ENCODE measurements around the gene VSIG10. TPM values are rescaled to one million over a fixed set of nuclear protein-coding genes. Genes with fewer than 3 reads are reported as not detected.

The VSIG10 gene
- total RNA-seq, 2 donors from 2014 or later, result 60.0 to 69.0 TPM

DNA sequence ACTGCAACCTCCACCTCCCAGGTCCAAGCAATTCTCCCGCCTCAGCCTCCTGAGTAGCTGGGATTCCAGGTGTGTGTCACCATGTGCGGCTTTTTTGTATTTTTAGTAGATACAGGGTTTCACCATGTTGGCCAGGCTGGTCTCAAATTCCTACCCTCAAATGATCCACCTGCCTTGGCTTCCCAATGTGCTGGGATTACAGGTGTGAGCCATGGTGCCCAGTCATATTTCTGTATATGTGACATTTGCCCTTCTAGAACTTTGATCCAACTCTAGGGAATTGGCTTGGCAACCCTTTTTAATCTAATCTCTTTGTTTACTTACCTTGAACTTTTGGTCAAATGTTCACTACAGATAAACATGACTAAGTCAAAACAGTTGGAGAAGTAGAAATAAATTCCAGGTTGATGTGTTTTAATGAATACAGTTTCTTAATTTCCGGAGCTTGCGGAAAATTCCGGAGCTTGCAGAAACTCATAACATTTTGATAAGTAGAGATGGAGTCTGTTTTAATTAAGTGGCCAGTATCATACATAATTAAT, 20.6 kb upstream of the VSIG10 start:
- TF ChIP-seq, protein P1, sequence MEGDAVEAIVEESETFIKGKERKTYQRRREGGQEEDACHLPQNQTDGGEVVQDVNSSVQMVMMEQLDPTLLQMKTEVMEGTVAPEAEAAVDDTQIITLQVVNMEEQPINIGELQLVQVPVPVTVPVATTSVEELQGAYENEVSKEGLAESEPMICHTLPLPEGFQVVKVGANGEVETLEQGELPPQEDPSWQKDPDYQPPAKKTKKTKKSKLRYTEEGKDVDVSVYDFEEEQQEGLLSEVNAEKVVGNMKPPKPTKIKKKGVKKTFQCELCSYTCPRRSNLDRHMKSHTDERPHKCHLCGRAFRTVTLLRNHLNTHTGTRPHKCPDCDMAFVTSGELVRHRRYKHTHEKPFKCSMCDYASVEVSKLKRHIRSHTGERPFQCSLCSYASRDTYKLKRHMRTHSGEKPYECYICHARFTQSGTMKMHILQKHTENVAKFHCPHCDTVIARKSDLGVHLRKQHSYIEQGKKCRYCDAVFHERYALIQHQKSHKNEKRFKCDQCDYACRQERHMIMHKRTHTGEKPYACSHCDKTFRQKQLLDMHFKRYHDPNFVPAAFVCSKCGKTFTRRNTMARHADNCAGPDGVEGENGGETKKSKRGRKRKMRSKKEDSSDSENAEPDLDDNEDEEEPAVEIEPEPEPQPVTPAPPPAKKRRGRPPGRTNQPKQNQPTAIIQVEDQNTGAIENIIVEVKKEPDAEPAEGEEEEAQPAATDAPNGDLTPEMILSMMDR (IDR thresholded peaks at IDR 0.05), result no peak
- H3K9ac ChIP-seq (ENCODE audit: low read depth in 2 of 2, low read length in 2 of 2), result no peak overlapping the region
- intact Hi-C loops (cut with DNase I), result loop anchor here (5.0 kb wide), 1 partner anchor 253 kb away; the partner anchor contains the start of gene SUDS3
- no peak for DNase-seq
- no peak overlapping the region for H3K4me3 ChIP-seq
- no peaks in the 10 kb centered on the region for H3K36me3 ChIP-seq
- H3K27me3 ChIP-seq, result no peaks in the 10 kb centered on the region
- H3K9me3 ChIP-seq, result no peaks in the 10 kb centered on the region
- no peaks in the 10 kb centered on the region for H3K4me1 ChIP-seq
- H3K27ac ChIP-seq, result no peak overlapping the region

DNA sequence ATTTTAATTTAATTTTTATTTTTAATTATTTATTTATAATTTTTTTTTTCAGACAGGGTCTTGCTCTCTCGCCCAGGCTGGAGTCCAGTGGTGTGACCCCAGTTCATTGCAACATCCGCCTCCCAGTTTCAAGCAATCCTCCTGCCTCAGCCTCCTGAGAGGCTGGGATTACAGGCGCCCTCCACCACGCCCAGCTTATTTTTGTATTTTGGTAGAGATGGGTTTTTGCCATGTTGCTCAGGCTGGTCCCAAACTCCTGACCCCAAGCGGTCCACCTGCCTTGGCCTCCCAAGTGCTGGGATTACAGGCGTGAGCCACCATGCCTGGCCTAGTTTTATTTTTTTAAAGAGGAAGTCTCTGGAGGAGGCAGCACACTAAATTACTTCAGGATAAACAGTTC, 18.5 kb upstream of the VSIG10 start:
- no peak for DNase-seq
- Histone ChIP-seq H3K9me3 (no peaks in the 10 kb centered on the region), H3K4me1 (no peaks in the 10 kb centered on the region), H3K36me3 (no peaks in the 10 kb centered on the region), H3K27ac (no peak overlapping the region), H3K27me3 (no peaks in the 10 kb centered on the region), H3K4me3 (no peak overlapping the region), H3K9ac (ENCODE audit: low read depth in 2 of 2, low read length in 2 of 2) (no peak overlapping the region)
- TF ChIP-seq, protein P1 (IDR thresholded peaks at IDR 0.05), result no peak
- intact Hi-C loops (cut with DNase I), result loop anchor here (5.0 kb wide), 1 partner anchor 255 kb away; the partner anchor contains the start of gene SUDS3

DNA sequence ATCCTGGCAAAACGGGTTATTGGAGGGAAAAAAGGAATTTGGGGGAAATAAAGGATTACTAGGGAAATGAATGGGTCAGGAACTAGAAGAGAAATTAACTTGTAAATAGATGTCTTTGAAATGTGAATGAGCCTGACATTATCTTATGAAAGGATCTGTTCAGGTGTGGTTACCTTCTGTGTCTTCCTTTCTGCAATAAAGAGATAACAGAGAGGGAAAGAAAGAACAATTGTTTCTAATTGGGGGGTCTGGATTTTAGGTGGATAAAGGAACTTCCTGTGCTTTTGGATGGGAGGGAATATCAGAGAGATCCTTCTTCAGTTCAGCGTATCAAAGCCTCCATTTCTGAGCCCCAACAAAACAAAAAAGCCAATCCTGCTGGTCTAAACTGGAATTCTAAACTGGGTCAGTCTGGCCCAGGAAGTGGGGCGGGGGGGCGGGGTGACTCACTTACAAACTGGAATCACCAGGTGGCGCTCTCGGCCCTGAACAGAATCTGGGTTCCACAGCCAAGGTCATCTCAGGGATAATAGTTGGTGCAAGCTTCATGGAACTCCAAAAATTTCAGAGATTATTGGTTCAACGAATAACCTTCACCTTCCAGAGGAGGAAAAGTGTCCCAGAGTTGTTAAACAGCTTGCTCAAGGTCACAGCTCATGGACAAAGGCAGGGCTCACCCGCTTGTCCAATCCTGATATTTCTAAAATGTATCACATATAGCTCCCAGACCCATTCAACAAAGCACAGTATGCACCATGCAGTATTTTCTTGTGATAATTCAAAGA, 17.0 kb upstream of the VSIG10 start:
- Histone ChIP-seq H3K4me1 (no peaks in the 10 kb centered on the region), H3K36me3 (no peaks in the 10 kb centered on the region), H3K27me3 (no peaks in the 10 kb centered on the region), H3K9me3 (no peaks in the 10 kb centered on the region), H3K9ac (ENCODE audit: low read depth in 2 of 2, low read length in 2 of 2) (peak overlapping the region in 1 of 2 donors; percentile 63), H3K4me3 (no peak overlapping the region), H3K27ac (no peak overlapping the region)
- TF ChIP-seq, protein P1 (IDR thresholded peaks at IDR 0.05), result peak; percentile 74
- DNase-seq, result peak; percentile 88
- intact Hi-C loops (cut with DNase I), result loop anchor here (5.0 kb wide), 1 partner anchor 257 kb away; the partner anchor contains the start of gene SUDS3

DNA sequence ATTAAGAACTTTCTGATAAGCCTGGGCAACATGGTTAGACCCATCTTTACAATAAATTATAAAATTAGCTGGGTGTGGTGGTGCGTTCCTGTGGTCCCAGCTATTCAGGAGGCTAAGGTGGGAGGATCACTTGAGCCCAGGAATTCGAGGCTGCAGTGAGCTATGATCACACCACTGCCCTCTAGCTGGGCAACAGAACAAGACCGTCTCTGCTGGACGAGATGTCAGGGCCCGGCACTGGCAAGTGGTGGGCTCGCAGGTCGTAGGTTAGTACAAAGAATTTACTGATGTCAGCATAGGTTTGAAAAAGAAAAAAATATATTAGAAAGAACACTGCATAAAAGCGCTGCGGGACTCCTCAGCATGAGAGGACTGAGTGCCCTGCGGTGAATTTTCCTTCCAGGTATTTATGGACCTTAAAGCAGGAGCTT, 15.7 kb upstream of the VSIG10 start:
- no peak overlapping the region for H3K27ac ChIP-seq
- no peaks in the 10 kb centered on the region for H3K27me3 ChIP-seq
- no peak overlapping the region for H3K4me3 ChIP-seq
- H3K4me1 ChIP-seq, result no peaks in the 10 kb centered on the region
- H3K36me3 ChIP-seq, result no peaks in the 10 kb centered on the region
- no peaks in the 10 kb centered on the region for H3K9me3 ChIP-seq
- DNase-seq, result no peak
- no peak overlapping the region for H3K9ac ChIP-seq (ENCODE audit: low read depth in 2 of 2, low read length in 2 of 2)
- intact Hi-C loops (cut with DNase I), result no loop called here
- TF ChIP-seq, protein P1 (IDR thresholded peaks at IDR 0.05), result no peak

DNA sequence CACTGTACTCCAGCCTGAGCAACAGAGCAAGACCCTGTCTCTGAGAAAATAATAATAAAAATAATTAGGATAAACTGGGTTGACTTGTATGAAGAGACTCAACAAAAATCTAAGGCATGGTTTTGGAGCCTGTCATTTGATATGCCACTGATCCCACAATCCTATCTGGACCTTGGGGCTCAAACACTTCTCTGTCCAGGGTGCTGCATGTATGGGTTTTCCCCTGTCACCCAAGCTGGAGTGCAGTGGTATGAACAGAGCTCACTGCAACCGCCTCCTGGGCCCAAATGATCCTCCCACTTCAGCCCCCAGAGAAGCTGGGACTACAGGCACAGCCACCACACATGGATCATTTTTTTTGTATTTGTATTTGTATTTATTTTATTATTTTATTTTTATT, 5.3 kb upstream of the VSIG10 start:
- no peaks in the 10 kb centered on the region for H3K36me3 ChIP-seq
- H3K4me3 ChIP-seq, result no peak overlapping the region
- H3K9ac ChIP-seq (ENCODE audit: low read depth in 2 of 2, low read length in 2 of 2), result no peak overlapping the region
- no peaks in the 10 kb centered on the region for H3K9me3 ChIP-seq
- no peaks in the 10 kb centered on the region for H3K4me1 ChIP-seq
- intact Hi-C loops (cut with DNase I), result no loop called here
- no peak overlapping the region for H3K27ac ChIP-seq
- TF ChIP-seq, protein P1 (IDR thresholded peaks at IDR 0.05), result no peak
- no peak for DNase-seq
- no peaks in the 10 kb centered on the region for H3K27me3 ChIP-seq
